Prostate gland (tissue), 2 donors: ENCODE data around the gene WDR64.

ENCODE experiments used
- CTCF ChIP-seq, 4 experiments: fragments of 200-600 bp in 2 of 4; fragments of 450-650 bp in 2 of 4; sonication (generic) in 2 of 4; IDR thresholded peaks; 1 replicate in 3 of 4; 2 replicates in 1 of 4; pipeline ENCODE4 v1.5.1; 2016 to 2019; ENCODE audit warnings: antibody characterized with exemption in 4 of 4, mild to moderate bottlenecking in 2 of 4, moderate library complexity in 2 of 4
- POLR2A ChIP-seq: fragments of 450-650 bp; IDR thresholded peaks from one replicate; pipeline ENCODE4 v1.6.1; 2016; ENCODE audit warnings: antibody characterized with exemption, mild to moderate bottlenecking

- no peak for TF ChIP-seq CTCF (IDR thresholded peaks at IDR 0.05)
- TF ChIP-seq POLR2A, result no peak
These were observed 22.1 kb upstream of the WDR64 start for GRCh38 chr1:241630005-241630404.
